8988T (cell line): ENCODE data around the gene ERC2.
A peak's percentile ranks its signal among the peaks of the same experiment; 100 is the strongest.
"Not testable (repeated sequence)": the region's sequence is repeated elsewhere in the genome, so short reads cannot be mapped to it uniquely, and the experiment has no call there.

Source experiments
- DNase-seq: peaks from one replicate; pipeline ENCODE4 v3.0.0; 2011

Gene ERC2

GRCh38 chr3:56468184-56469106, at the start of gene ERC2:
Gene ERC2, minus strand, starts transcription at chr3:56468467.
- DNase-seq = peak; percentile 82

- DNase-seq = no peak
Measured at GRCh38 chr3:56502738-56503137, 34.5 kb upstream of the ERC2 start.

GRCh38 chr3:56496376-56496775, 28.1 kb upstream of the ERC2 start:
- not testable (repeated sequence) for DNase-seq

GRCh38 chr3:56494679-56495322, 26.5 kb upstream of the ERC2 start:
- peak; percentile 58 for DNase-seq

- no peak for DNase-seq
Measured at GRCh38 chr3:56491566-56491965, 23.3 kb upstream of the ERC2 start.

- no peak for DNase-seq
Measured at GRCh38 chr3:56488812-56489600, 20.7 kb upstream of the ERC2 start.

- no peak for DNase-seq
Measured at GRCh38 chr3:56484525-56485032, 16.3 kb upstream of the ERC2 start.

- DNase-seq = no peak
Measured at GRCh38 chr3:56484122-56484521, 15.9 kb upstream of the ERC2 start.

GRCh38 chr3:56477646-56478045, 9.4 kb upstream of the ERC2 start:
- DNase-seq = no peak

- no peak for DNase-seq
Measured at GRCh38 chr3:56476771-56477170, 8.5 kb upstream of the ERC2 start.

- no peak for DNase-seq
Measured at GRCh38 chr3:56471771-56472170, 3.5 kb upstream of the ERC2 start.

- DNase-seq = no peak
Measured at GRCh38 chr3:56469141-56469540, 874 bp upstream of the ERC2 start.

GRCh38 chr3:56467801-56468183, 475 bp downstream of the ERC2 start:
- DNase-seq = peak; percentile 20

- DNase-seq = peak; percentile 75
Measured at GRCh38 chr3:56467108-56467507, 1.2 kb downstream of the ERC2 start.

GRCh38 chr3:56459719-56460118, 8.5 kb downstream of the ERC2 start:
- no peak for DNase-seq

- no peak for DNase-seq
Measured at GRCh38 chr3:56459104-56459496, 9.2 kb downstream of the ERC2 start.

- DNase-seq = no peak
Measured at GRCh38 chr3:56458496-56459103, 9.7 kb downstream of the ERC2 start.

- DNase-seq = no peak
Measured at GRCh38 chr3:56456117-56456516, 12.2 kb downstream of the ERC2 start.

- DNase-seq = no peak
Measured at GRCh38 chr3:56453011-56453410, 15.3 kb downstream of the ERC2 start.

GRCh38 chr3:56452085-56452484, 16.2 kb downstream of the ERC2 start:
- DNase-seq = no peak

- no peak for DNase-seq
Measured at GRCh38 chr3:56443372-56443771, 24.9 kb downstream of the ERC2 start.

GRCh38 chr3:56428667-56429066, 39.6 kb downstream of the ERC2 start:
- no peak for DNase-seq

GRCh38 chr3:56424885-56425284, 43.4 kb downstream of the ERC2 start:
- DNase-seq = no peak
